Inflammatory macrophage treated with lipopolysaccharide for 1 hour (primary cell): Measurements from ENCODE around the gene HRCT1.
"Not testable (repeated sequence)": the region's sequence is repeated elsewhere in the genome, so short reads cannot be mapped to it uniquely, and the experiment has no call there.

Experiments used
- DNase-seq, 2 donors: peaks; one replicate each; pipeline ENCODE4 v3.0.0-alpha.2; 2020 to 2022

The HRCT1 gene

DNA sequence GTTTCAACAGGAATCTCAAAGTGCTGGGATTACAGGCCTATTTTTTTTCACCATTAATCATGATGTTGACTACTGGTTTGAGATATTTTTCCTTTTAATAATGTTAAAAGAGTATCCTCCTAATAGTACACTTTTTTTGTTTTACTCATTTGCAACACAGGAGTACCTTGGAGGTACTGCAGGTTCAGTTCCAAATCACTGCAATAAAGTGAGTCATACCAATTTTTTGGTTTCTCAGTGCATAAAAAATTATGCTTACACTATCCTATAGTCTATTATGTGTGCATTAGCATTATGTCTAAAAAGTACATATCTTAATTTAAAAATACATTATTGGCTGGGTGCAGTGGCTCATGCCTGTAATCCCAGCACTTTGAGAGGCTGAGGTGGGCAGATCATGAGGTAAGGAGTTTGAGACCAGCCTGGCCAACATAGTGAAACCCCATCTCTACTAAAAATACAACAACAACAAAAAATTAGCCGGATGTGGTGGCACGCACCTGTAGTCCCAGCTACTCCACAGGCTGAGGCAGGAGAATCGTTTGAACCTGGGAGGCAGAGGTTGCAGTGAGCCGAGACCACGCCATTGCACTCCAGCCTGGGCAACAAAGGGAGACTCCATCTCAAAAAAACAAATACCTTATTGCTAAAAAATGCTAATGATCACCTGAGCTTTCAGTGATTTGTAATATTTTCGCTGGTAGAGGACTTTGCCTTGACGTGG lies 8.5 kb upstream of the HRCT1 start:
- DNase-seq, result not testable (repeated sequence)

DNA sequence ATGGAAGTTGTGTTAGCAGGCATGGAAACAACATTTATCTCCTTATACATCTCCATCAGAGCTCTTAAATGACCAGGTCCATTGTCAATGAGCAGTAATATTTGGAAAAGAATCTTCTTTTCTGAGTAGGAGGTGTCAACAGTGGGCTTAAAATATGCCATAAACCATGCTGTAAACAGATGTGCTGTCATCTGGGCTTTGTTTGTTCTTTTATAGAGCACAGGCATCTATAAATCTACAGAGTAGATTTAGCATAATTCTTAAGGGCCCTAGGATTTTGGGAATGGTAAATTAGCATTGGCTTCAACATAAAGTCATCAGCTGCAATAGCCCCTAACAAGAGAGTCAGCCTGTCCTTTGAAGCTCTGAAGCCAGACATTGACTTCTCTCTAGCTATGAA lies 7.7 kb upstream of the HRCT1 start:
- no peak for DNase-seq

DNA sequence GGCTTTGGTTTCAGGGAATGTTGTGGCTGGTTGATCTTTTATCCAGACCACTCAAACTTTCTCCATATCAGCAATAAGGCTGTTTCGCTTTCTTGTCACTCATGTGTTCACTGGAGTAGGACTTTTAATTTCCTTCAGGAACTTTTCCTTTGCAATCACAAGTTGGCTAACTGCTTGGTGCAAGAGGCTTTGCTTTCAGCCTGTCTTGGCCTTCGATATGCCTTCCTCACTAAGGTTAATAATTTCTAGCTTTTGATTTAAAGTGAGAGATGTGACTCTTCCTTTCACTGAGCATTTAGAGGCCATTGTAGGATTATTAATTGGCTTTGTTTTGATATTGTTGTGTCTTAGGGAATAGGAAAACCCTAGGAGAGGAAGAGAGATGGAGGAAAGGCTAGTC lies 7.0 kb upstream of the HRCT1 start:
- DNase-seq, result no peak

DNA sequence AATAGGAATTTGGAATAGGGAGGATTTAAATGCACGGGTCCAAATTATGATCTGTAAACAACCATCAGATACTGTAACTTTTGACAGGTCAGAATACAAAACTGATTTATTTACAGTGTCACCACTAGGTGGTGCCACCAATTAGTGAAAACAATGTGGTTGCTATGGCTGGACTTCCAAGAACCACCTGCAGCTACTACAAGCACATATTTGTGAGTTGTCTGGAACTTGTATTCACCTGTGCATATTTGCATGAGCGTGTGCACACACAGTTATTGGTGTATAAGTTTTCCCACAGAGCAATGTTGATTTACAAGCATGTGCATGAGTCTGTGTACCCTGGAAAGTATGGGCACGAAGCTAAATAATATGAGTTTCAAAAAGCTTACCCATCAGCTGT lies 3.0 kb upstream of the HRCT1 start:
- peak; percentile 26 to 63 for DNase-seq

GRCh38 chr9:35904338-35904737 lies 1.7 kb upstream of the HRCT1 start:
- no peak for DNase-seq

GRCh38 chr9:35905051-35905781 lies 786 bp upstream of the HRCT1 start:
- no peak for DNase-seq

- DNase-seq, result no peak
These were observed 1.1 kb downstream of the HRCT1 start for GRCh38 chr9:35906923-35907699.

- peak; percentile 17 to 28 for DNase-seq
These were observed 1.9 kb downstream of the HRCT1 start for GRCh38 chr9:35907711-35908503.

GRCh38 chr9:35908504-35909125 lies 2.6 kb downstream of the HRCT1 start:
- no peak for DNase-seq

DNA sequence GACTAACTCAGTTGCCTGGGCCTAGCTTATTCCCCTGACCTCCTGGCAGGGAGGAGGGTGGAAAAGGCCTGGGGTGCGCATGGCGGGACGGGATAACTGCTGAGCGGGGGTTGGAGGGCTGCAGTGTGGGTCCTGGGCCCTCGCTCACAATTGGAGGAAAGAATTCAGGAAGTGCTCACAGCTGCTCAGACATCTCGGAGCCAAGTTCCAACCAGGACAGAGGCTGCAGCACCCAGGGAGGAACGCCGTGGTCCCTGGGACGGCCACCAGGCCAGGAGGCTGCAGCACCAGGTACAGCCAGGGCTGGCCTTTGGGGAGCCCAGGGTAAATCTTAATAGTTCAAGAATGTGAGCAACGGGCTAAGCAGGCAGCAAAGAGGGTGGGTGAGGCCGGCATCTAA lies 3.3 kb downstream of the HRCT1 start, which contains the start of gene SPAAR:
TSS of gene SPAAR (plus strand) at position 217 of the 400 bp plus-strand sequence. CDS start 974 bp downstream, outside the sequence.
- no peak for DNase-seq

- no peak for DNase-seq
These were observed 3.9 kb downstream of the HRCT1 start for GRCh38 chr9:35909687-35910612.

DNA sequence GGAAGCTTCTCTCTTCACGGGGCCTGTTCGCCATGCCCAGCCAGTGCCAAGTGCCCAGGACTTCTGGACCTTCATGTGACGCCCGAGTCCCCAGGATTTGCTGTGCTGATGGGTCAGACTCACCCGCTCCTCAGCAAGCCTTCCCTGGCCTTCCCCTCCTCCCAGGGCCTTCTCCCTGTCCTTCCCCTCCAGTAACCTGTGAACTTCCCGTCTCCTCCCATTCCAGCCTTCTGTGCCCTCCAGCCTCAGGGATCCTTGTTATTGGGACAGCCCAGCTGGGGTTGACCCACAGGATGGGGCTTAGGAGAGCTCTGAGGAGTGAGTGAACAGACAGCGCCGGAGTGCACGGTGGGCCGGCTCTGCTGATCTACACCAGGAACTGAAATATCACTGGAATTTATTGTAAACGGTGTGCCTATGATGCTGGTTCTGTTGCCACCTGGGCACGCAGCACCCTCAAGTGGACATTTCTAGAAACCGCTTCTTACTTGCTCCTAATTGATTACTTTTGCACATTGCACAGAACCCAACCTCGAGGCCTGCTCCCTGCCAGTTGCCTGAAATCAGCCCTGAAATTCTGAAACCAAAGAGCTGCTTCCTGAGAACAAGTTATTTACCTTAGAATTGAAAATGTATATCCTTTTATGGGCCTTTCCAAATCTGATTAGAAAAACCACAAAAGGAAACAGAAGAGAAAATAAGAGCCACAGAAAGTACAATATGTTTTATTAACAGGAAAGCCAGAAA lies 4.8 kb downstream of the HRCT1 start:
- peak in 1 of 2 donors; percentile 17 for DNase-seq

- DNase-seq, result no peak
These were observed 5.7 kb downstream of the HRCT1 start for GRCh38 chr9:35911690-35912089.

- DNase-seq, result no peak
These were observed 6.9 kb downstream of the HRCT1 start for GRCh38 chr9:35912791-35913400.

DNA sequence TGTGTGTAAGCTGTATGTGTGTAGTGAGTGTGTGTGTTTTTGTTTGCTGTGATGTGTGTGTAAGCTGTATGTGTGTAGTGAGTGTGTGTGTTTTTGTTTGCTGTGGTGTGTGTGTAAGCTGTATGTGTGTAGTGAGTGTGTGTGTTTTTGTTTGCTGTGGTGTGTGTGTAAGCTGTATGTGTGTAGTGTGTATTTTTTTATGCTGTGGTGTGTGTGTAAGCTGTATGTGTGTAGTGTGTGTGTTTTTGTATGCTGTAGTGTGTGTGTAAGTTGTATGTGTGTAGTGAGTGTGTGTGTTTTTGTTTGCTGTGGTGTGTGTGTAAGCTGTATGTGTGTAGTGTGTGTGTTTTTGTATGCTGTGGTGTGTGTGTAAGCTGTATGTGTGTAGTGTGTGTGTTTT lies 7.4 kb downstream of the HRCT1 start:
- not testable (repeated sequence) for DNase-seq

GRCh38 chr9:35914301-35914807 lies 8.4 kb downstream of the HRCT1 start:
- DNase-seq, result no peak

DNA sequence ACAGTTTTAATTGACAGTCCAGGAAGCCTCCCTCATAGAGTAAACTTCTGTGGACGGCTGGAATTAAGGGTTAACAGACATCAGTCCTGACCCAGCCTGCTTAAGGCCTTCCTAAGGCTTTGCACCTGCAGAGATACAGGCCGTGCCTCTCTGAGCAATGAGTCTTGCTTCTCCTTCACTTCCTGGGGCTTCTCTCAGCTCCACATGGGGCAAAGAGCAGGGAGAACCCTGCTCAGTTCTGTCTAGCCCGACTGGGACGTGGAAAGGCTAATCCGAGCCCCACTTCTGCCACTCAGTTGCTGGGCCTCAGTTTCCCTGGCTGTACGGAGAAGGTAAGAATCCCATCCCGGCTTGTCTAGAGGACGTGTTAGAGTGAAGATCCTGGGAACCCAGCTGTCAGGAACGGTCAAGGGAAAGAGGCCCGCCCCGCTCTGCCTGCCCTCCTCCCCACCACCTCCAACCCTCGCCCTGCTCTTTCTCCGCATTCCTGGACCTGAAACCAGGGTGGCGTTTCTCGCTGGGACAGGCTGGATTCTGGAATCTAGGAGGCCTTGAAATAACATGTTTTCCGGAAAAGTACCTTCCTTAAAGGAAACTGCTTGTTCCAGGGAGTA lies 9.8 kb downstream of the HRCT1 start:
- DNase-seq, result no peak

GRCh38 chr9:35917261-35917660 lies 11.3 kb downstream of the HRCT1 start:
- no peak for DNase-seq

DNA sequence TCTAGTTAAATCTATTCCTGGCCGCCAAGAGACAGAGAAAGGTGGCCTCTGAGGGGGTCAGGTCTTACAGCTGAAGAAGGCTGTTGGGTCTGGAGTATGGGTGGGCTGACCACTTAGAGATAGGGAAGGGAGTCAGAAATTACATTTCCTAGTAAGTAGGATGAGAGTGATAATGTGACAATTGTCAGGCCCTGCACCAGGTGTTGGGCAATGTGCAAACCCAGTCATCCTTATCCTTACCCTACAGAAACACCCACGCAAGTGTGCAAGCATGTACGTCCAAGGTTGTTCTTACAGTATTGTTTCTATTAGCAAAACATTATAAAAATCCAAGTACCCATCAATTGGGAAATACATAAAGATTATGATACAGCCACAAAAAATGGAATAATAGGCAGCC lies 12.8 kb downstream of the HRCT1 start:
- DNase-seq, result no peak
